HG02759 (cell line): ENCODE results near the gene KAZN.

Source experiments
- ATAC-seq: cut with Tn5 transposase; IDR thresholded peaks from one replicate; pipeline ENCODE4 v1.9.1; 2021; ENCODE audit warnings: mild to moderate bottlenecking, moderate library complexity; ENCODE audit not compliant: unreplicated experiment

Gene KAZN

GRCh38 chr1:14989931-14990728 lies 391.6 kb downstream of the KAZN start:
- ATAC-seq: no peak

GRCh38 chr1:14993414-14993813 lies 394.9 kb downstream of the KAZN start:
- no peak for ATAC-seq

- no peak for ATAC-seq
Observed at GRCh38 chr1:14994148-14994547, 395.7 kb downstream of the KAZN start.

GRCh38 chr1:14994841-14995437 lies 396.5 kb downstream of the KAZN start:
- ATAC-seq: no peak

GRCh38 chr1:14996133-14997050 lies 397.9 kb downstream of the KAZN start:
- no peak for ATAC-seq

GRCh38 chr1:14997646-14998276 lies 399.3 kb downstream of the KAZN start:
- ATAC-seq: no peak

- no peak for ATAC-seq
Observed at GRCh38 chr1:14999441-14999840, 401.0 kb downstream of the KAZN start.

GRCh38 chr1:15000030-15000429 lies 401.5 kb downstream of the KAZN start:
- ATAC-seq: no peak

- ATAC-seq: no peak
Observed at GRCh38 chr1:15000671-15001070, 402.2 kb downstream of the KAZN start.

GRCh38 chr1:15001317-15001915 lies 402.9 kb downstream of the KAZN start:
- no peak for ATAC-seq

GRCh38 chr1:15002325-15002724 lies 403.8 kb downstream of the KAZN start:
- no peak for ATAC-seq

GRCh38 chr1:15004396-15004795 lies 405.9 kb downstream of the KAZN start:
- ATAC-seq: no peak

- no peak for ATAC-seq
Observed at GRCh38 chr1:15005116-15005515, 406.6 kb downstream of the KAZN start.

GRCh38 chr1:15007368-15007767 lies 408.9 kb downstream of the KAZN start:
- no peak for ATAC-seq

GRCh38 chr1:15007842-15008241 lies 409.4 kb downstream of the KAZN start:
- ATAC-seq: no peak

- ATAC-seq: no peak
Observed at GRCh38 chr1:15008783-15009729, 410.6 kb downstream of the KAZN start.

GRCh38 chr1:15011160-15011559 lies 412.7 kb downstream of the KAZN start:
- ATAC-seq: no peak

- ATAC-seq: no peak
Observed at GRCh38 chr1:15011661-15012060, 413.2 kb downstream of the KAZN start.

- ATAC-seq: no peak
Observed at GRCh38 chr1:15012822-15013221, 414.3 kb downstream of the KAZN start.

- no peak for ATAC-seq
Observed at GRCh38 chr1:15013767-15014166, 415.3 kb downstream of the KAZN start.
